HG03571 (cell line): ENCODE measurements around the gene EME2.
"Not testable (repeated sequence)": the region's sequence is repeated elsewhere in the genome, so short reads cannot be mapped to it uniquely, and the experiment has no call there.

Experiments used
- ATAC-seq: cut with Tn5 transposase; IDR thresholded peaks from one replicate; pipeline ENCODE4 v1.9.1; 2021; ENCODE audit not compliant: unreplicated experiment

Gene EME2

DNA sequence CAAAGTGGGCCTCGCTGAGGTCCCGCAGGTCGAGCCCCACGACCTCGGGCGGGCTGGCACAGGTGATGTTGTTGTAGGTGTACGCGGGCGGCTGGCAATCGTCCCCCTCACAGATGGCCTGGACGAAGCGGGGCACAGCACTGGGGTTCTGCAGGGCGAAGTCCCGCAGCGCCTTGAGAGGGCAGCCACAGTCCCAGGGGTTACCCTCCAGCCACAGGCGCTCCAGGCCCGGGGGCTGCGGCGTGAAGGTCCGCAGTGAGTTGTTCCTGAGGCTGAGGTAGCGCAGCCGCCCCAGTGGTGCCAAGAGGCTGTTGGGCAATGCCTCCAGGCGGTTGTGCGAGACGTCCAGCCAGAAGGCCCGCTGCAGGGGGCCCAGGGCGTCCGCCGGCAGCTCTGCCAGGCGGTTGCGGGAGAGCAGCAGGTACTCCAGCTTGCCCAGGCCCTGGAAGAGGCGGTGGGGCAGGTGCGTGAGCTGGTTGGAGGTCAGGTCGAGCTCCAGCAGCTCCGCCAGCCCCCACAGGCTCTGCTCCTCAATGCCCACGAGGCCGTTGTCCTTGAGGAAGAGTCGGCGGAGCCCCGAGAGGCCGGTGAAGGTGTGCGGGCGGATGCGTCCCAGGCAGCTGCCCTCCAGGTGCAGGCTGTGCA lies 18.1 kb downstream of the EME2 start:
- ATAC-seq: no peak

DNA sequence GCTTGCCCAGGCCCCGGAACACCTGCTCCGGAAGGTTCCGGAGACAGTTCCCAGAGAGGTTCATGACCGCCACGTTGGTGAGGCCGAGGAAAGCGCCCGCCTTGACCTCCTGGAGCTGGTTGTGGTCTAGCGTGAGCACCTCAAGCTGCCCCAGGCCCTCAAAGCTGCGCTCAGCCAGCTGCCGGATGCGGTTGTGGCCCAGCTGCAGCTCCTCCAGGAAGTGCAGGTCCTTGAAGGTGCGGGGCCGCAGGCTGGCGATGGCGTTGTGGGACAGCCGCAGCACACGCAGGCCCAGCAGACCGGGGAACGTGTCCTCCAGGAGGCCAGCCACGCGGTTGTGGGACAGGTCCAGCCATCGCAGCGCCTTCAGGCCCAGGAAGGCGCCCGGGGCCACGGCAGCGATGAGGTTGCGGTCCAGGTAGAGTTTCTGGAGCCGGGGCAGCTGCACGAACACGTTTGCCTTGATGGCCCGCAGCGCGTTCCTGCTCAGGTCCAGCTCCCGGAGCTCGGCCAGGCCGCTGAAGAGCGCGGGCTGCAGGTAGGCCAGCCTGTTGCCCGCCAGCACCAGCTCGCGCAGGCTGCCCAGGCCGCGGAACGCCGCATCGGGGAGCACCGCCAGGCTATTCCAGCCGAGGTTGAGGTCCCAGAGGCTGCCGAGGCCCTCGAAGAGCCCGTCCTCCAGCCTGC lies 18.8 kb downstream of the EME2 start:
- ATAC-seq: no peak

DNA sequence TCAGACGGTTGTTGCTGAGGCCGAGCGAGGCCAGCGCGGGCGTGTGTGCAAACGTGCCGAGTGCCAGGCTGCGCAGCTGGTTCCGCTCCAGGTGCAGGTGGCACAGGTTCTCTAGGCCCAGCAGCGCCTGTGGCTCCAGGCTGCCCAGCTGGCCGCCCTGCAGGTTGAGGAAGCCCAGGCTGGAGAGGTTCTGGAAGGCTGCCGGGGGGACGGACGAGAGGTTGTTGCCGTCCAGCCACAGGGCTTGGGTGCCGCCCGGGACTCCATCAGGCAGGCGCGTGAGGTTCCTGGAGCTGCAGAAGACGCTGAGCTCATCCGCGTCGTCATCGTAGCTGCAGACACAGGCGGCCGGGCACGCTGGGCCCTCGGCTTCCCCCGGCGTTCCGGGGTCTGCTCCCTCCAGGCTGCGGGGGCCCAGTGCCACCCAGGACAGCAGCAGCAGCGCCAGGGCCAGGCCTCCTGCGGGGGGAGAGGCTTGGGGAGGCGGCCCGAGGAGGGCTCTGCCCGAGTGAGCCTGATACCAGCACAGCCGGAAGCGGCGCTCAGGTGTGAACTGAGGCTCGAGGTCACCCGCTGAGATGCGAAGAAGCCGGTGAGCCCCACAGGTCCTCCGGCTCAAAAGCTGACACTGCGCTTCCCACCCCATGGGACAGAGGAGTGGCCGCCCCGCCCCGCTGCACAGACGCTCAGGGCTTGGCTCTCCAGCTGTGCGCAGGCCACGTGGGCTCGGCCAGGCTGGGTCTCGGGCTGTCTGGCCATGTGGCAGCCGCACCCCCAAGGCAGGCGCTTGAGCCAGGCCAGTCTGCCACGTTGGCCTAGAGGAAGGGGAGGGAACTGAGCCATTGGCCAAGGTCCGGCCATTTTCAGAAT lies 19.6 kb downstream of the EME2 start:
- ATAC-seq: no peak

DNA sequence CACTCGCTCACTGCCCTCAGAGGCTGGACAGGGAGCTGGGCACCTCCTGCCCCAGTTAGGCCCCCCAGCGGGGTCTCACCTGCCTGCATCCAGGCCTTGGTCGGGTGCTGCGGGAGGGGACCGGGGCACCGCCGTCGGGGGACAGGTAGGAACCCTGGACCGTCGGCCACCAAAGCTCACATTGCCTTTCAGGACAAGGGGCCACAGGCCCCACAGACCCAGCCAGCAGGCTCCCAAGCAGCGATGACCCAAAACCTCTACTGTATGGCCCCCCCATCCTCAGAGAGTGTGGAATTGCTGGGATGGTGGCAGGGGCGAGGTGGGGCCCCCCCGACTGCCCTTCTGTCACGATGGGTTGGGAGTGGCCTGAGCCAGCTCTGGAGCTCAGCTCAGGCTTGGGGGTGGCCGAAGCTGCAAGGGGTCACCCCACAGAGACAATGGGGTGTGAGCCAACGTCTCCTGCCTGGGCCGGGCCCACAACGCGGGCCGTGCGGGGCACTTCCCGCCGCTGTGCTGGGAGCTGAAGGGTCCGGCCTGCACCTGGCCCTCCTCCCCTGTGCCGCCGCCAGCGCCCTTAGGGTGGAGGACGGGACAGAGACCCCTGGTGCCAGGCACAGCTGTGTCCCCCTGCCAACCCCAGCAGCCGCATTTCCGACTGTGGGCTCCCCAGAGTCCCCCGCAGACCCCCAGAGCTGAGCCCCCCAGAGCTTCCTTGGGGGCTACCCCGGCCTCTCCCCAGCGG lies 20.4 kb downstream of the EME2 start:
- no peak for ATAC-seq

DNA sequence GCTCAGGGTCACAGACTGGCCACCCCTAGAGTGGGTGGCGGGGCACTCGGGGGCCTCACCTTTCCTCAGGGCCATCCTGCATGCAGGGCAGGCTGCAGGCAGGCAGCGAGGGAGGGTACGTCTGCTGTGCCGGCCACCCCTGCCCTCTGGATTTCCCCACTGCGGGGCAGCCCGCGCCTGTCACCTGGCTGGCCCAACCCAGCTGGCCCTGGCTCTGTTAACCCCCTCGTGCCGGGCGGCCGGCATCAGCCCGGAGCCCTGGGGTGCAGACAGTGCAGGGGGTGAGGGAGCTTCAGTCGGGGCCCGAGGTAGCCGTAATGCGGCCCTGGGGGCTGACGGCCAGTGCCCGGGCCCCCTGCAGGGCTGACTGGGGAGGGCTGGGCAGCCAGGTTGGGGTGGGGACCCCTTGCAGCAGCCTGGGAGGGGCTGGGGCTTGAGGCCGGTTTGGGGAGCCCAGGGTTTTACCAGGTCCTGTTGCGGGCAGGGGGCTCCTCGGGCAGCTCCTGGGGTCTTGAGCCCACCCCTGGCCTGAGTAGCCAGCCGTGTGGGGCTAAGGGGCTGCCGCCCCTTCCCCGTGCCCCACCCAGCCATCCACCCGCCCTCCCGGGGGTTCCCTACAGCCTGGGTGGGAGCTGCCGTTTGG lies 21.1 kb downstream of the EME2 start, which contains the start of gene IGFALS:
Gene IGFALS (minus strand): TSS at position 128 of the 643 bp plus-strand sequence. CDS start 53 bp downstream, at position 75.
- no peak for ATAC-seq

DNA sequence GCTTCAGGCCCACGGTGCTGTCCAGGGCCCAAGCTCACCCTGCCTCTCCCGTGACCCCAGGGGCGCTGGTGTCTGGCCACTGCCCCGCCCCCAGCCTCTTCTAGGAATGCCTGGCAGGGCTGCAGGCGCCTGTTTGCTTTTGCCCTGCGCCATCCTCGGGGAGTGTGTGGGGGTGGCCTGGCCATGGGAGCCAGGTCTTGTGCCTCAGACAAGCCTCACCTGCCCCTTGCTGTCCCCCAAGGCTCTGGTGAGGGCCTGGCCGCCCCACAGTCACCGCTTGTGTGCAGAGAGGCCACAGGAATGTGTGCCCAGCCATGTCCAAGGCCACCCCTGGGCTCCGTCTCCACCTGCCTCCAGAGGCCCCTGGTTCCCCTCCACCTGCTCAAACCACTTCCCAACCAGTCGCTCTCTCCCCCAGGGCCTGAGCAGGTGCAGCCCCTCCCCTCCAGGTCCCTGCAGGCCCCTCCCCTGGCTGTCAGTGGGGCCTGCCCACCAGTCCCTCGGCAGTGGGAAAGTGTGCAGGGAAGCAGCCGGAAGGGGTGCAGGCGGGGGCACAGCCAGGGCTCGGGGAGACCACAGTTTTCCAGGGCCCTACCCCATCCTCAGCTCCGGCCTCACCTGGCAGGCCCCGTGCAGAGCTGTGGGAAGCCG lies 21.7 kb downstream of the EME2 start:
- no peak for ATAC-seq

DNA sequence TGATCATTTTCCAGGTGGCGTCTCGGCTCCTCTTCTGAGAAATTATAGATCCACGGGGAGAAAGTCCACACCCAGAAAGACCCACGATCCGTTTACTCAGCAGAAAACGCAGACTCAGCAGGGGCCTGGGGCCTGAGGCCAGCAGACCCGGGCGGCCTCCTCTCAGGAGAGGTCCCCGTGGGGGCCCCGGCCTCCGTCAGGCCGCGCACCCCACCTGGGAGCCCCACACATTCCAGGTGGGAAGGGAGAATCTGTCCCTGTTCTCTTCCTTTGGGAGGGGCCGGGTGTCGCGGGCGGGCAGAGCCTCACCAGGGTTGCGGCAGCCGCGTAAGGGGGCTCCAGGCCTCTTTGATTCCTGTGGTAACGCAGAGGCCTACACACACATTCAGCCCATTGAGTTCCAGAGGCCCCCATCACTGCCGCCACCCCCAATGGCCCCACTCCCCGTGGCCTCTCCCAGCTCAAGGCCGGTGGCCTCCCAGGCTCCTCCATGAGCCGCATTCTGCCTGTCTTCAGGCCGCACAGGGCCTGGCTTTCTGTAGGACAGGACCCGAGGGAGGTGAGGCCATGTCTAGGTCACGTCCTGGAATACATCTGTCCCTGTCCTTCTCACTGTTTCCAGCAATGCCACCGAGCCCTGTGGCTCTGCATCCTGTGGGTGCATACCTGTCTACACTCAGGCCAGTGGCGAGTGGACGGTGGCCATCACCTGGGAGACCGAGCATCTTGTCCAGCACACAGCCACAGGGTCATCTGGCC lies 22.5 kb downstream of the EME2 start:
- no peak for ATAC-seq

DNA sequence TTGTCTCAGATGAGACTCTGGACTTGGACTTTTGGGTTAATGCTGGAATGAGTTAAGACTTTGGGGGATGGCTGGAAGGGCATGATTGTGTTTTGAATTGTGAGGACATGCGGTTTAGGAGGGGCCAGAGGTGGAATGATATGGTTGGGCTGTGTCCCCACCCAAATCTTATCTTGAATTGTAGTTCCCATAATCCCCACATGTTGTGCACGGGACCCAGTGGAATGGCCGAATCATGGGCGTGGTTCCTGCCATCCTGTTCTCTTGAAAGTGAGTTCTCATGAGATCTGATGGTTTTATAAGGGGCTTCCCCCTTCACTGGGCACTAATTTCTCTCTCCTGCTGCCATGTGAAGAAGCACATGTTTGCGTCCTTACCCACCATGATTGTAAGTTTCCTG lies 26.7 kb downstream of the EME2 start:
- ATAC-seq: not testable (repeated sequence)

DNA sequence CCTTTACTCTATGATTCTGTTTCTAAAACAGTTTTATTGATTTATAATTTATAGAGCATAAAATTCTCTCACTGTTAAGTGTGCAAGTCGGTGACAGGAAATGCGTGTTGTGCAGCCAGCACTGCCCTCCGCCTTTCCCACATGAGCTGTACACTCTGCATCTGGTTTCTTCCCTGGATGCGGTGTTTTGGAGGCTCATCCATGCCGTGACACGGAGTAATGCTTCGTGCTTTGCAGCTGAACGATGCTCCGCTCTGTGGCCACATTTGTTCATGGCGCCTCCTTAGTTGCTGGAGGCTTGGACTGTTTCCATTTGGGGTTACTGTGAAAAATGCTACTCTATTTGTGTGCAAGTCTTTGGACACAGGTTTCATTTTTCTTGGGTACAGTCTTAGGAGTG lies 28.1 kb downstream of the EME2 start:
- no peak for ATAC-seq

DNA sequence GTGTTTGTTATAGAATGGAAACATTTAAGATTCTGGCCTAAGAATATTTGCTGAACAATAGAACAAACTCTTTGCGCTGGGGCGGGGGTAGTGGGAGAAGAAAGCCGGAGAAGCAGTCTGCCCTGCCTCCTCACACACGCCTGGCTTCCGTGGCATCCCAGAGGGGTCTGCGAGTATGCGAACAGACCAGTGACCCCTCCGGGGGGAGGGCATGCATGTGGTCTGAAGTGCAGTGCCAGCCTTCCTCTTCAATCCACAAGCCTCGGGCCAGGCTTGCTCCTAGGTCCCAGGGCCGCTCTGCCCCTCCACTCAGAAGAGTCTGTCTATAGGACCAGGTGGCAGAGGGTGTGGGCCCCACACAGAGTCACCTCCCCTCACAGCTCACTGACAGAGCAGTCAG lies 35.0 kb downstream of the EME2 start:
- no peak for ATAC-seq

DNA sequence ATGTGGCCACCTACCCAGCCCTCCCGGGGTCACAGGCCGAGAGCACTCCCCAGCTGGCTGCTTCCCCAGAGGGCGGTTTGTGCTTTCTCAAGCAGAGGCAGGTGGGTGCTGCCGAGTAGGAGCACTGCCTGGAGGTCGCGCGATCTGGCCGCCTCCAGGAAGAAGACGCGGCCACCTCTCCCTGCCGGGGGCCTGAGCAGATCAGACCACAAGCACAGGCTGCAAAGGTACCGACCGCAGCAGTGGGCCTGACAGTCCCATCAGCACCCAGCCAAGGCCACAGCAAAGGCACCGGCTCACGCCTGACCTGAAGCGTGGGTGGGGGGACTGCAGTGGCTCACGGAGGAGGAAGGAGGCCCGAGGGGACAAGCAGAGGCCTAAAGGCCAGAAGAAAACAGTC lies 36.1 kb downstream of the EME2 start:
- ATAC-seq: no peak

DNA sequence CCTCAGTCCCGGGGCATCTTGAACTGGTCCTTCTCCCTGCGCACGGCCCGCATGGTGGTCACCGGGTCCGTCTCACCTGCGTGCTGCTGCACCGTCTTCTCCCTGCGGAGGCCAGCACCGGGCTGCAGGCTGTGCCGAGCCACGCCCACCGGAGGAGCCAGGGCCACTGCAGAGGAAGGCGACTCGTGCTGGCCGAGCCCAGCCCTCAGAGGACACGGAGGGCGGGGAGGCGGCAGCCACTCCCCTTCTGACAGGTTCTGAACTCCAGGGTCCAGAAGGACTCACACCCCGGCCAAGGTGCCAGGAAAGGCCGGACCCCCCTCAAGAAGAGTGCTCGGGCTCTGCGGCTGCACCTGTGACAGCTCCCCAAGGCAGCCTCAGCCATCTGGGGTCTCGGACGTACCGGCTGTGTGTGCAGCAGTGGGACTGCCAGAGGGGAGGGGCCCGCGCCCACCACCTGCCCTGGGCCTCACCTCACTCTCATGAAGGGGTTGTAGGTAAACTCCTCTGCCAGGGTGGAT lies 36.7 kb downstream of the EME2 start:
- no peak for ATAC-seq

DNA sequence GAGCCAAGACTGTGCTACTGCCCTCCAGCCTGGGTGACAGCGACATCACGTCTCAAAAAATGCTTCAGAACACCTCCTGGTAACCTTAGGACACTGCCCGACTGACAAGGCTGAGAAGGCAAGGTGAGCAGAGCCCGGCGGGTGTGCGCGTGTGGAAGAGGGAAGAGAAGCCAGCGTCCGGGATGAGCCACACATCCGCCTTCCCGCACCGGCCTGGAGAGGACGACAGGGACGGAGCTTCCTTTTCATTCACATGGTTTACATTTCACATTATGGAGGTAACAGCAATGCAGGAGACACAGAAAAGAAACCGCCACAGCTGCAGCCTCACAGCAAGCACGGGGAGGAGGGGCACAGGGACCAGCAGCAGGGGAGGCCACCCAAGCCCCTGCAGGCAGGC lies 37.5 kb downstream of the EME2 start:
- ATAC-seq: no peak

DNA sequence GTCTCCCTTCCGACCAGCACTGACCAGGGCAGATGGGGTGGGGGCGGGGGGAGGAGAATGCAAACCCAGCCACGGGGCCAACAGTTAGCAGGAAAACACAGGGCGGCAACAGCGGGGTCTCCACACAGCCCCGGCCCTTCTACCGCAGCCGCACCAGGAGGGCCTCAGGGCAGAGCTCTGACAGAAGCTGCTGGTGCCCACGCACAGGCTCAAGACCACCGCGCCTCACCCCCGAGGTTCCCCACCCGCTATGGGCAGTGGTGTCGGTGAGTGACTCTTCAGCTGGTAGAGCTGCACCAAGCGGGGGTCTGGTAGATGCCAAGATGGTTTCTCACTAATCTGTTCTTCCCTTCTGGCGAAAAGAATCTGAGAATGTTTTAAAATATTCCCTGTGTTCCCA lies 37.9 kb downstream of the EME2 start:
- no peak for ATAC-seq

DNA sequence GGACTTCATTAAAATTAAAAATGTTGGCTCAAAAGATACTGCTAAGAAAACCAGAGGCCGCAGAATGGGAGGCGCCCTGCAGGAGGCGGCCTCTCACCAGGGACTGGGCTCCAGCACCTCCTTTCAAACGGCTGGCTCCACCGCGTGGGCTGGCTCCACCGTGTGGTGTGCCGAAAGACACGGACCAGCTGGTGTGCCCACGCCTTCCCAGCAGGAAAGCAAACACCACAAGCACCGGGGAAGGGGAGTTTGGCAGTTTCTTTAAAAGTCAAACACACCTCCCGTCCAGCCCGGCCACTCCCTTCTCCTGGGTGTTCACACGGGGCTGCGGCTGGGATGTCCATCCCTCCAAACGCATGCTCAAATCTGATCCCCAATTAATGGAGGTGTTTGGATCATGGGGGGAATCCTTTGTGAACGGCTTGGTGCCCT lies 40.1 kb downstream of the EME2 start:
- ATAC-seq: no peak

DNA sequence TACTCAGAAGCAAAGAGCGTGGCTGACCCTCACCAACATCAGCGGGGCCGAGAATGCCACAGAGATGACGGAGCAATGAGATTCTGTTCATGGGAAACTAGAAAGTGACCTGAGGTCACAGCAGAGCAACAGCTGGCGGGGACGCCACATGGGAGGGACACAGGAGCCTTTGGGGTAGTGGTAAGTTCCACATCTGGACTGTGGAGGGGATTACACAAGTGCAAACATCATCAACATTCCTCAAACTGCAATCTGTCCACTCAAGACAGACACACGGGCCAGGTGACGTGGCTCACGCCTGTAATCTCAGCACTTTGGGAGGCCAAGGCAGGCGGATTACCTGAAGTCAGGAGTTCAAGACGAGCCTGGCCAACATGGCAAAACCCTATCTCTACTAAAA lies 42.9 kb downstream of the EME2 start:
- ATAC-seq: no peak

DNA sequence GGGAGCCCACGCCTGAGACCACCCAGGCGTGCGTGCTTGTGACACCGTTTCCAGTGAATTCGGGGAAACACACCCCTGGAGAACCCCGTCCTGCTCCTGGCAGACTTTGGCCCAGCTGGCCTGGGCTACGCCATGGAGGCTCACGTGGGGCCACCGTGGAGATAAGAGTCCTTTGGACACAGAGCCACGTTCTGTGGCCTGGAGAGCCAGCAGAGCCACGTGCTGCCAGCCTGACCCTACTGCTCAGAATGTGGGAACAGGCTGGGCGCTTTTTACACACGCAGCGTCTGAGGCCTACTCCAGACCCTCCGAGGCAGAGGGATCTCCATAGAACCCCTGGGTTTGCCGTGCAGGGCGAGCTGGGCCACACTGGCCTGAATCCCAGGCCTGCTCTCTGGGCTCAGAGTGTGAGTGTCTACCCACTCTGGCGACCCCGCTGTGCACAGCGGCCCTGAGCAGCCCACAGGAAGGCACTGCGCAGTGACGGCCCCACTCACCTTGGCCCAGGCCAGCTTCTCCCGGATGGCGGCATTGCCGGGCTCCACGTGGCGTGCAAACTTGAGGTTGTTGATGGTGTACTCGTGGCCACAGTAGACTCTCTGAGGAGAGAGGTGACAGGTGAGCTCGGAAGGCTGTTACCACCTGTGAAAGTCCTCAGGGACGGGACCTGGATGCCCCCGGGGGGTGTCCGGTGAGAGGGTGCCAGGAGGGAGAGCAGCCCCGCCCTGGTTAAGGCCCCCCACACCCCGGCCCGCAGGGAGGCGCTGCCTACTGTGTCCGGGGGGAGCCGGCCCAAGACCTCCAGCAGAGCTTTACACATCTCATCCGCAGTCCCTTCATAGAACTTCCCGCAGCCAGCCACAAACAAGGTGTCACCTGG lies 44.0 kb downstream of the EME2 start:
- no peak for ATAC-seq

DNA sequence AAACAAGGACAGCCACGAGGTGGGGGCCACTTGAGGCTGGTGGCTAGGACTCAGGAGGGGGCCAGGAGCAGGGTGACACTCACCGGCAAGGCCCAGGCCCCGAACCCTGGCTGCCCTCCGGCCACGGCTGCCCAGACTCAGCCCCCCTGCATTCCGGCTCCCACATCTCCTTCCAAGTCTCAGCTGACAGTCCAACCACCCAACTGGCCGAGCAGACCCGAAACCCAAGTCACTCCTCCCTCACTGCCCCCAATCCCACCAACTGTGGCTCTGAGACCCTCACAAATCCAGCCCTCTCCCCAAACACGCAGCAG lies 44.6 kb downstream of the EME2 start:
- no peak for ATAC-seq
